Measurements from ENCODE around the gene AP2B1.

DNA sequence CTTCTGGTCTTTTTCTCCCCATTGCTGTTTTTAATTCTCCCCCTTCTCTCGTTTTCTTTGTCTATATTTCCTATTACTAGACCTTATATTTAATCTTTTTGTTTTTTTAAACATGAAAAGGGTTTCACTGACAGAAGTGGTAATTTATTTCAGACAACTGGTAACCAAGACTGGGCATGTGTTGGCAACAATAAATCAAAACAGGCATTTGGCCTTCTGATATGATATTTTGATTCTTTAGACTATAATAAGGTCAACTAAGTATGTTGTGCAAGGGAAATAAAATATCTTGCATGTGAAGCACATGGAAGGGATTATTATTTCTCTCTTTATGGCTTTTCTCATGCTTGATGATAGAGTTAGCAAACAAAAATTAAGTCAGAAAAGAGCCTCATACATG lies 34.6 kb downstream of the AP2B1 start:
- TF ChIP-seq CTCF (IDR thresholded peaks at IDR 0.05) (no peak), SMC3 (IDR thresholded peaks at IDR 0.05; ENCODE audit: low read depth, low read length) (no peak), YY1 (IDR thresholded peaks at IDR 0.05; ENCODE audit: low read depth) (no peak), MAX (IDR thresholded peaks at IDR 0.05; ENCODE audit: low read depth) (no peak), EP300 (IDR thresholded peaks at IDR 0.05; ENCODE audit: borderline replicate concordance in 1 of 2, low read depth in 1 of 2, low read length in 1 of 2) (no peak), RCOR1 (IDR thresholded peaks at IDR 0.05; ENCODE audit: low read length) (no peak), EZH2phosphoT487 (IDR thresholded peaks at IDR 0.05; ENCODE audit: borderline replicate concordance, low read depth) (no peak), FOXM1 (IDR thresholded peaks at IDR 0.05; ENCODE audit: low read depth) (no peak), RAD21 (IDR thresholded peaks at IDR 0.05; ENCODE audit: low read length) (no peak), POLR2AphosphoS5 (IDR thresholded peaks at IDR 0.05; ENCODE audit: low read depth, low read length) (no peak), NFIC (IDR thresholded peaks at IDR 0.05; ENCODE audit: borderline replicate concordance) (no peak), MXI1 (IDR thresholded peaks at IDR 0.05; ENCODE audit: low read depth, low read length) (no peak)
